PC-9 (cell line): ENCODE measurements around the gene ASIP.
"Not testable (repeated sequence)": the region's sequence is repeated elsewhere in the genome, so short reads cannot be mapped to it uniquely, and the experiment has no call there.

Experiments used
- CTCF ChIP-seq: fragments of 200-600 bp; sonication (generic); conservative IDR thresholded peaks from 2 replicates; pipeline ENCODE4 v1.6.1; 2017; ENCODE audit warnings: mixed run types, antibody characterized with exemption, mild to moderate bottlenecking, moderate library complexity
- EZH2 ChIP-seq: fragments of 200-600 bp; sonication (generic); IDR thresholded peaks from 2 replicates; pipeline ENCODE4 v1.8.0; 2017; ENCODE audit warnings: antibody characterized with exemption, low read depth

DNA sequence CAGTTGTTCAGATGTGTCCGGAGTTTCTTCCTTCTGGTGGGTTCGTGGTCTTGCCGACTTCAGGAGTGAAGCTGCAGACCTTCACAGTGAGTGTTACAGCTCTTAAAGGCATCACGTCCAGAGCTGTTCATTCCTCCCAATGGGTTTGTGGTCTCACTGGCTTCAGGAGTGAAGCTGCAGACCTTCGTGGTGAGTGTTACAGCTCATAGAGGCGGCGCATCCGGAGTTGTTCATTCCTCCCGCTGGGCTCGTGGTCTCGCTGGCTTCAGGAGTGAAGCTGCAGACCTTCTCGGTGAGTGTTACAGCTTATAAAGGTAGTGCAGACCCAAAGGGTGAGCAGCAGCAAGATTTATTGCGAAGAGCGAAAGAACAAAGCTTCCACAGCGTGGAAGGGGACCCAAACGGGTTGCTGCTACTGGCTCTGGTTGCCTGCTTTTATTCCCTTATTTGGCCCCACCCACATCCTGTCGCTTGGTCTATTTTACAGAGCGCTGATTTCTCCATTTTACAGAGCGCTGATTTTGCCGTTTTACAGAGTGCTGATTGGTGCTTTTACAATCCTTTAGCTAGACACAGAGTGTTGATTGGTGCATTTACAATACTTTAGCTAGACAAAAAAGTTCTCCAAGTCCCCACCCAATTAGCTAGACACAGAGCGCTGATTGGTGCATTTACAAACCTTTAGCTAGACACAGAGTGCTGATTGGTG lies 35.9 kb upstream of the ASIP start:
- not testable (repeated sequence) for TF ChIP-seq CTCF, EZH2
